ENCODE results near the gene IL6ST. TPM values are rescaled to one million over a fixed set of nuclear protein-coding genes. Genes with fewer than 3 reads are reported as not detected.
A peak's percentile ranks its signal among the peaks of the same experiment; 100 is the strongest.
"Not testable (repeated sequence)": the region's sequence is repeated elsewhere in the genome, so short reads cannot be mapped to it uniquely, and the experiment has no call there.

The IL6ST gene
- total RNA-seq (378 TPM), polyA plus RNA-seq (ENCODE audit: insufficient read depth, low read depth, low replicate concordance) (39.2 TPM)
- long read RNA-seq, donor 1, full-length matches to known transcripts, result 18 of 147 reads
- long read RNA-seq, donor 1, partial matches to known transcripts, result 0 of 147 reads
- long read RNA-seq, donor 1, other reads (novel, unspliced or antisense), result 129 of 147 reads
- long read RNA-seq, donor 2, full-length matches to known transcripts, result 17 of 97 reads
- long read RNA-seq, donor 2, partial matches to known transcripts, result 0 of 97 reads
- long read RNA-seq, donor 2, other reads (novel, unspliced or antisense), result 80 of 97 reads
- long read RNA-seq, donor 3, full-length matches to known transcripts, result 15 of 190 reads
- long read RNA-seq, donor 3, partial matches to known transcripts, result 0 of 190 reads
- long read RNA-seq, donor 3, other reads (novel, unspliced or antisense), result 175 of 190 reads
- long read RNA-seq, donor 4, full-length matches to known transcripts, result 22 of 181 reads
- long read RNA-seq, donor 4, partial matches to known transcripts, result 86 of 181 reads
- long read RNA-seq, donor 4, other reads (novel, unspliced or antisense), result 73 of 181 reads
- long read RNA-seq, donor 5, partial matches to known transcripts, result 0 of 10 reads
- long read RNA-seq, donor 5, other reads (novel, unspliced or antisense), result 9 of 10 reads
- long read RNA-seq, donor 6, full-length matches to known transcripts, result 16 of 19,648 reads
- long read RNA-seq, donor 6, partial matches to known transcripts, result 19,212 of 19,648 reads
- long read RNA-seq, donor 6, other reads (novel, unspliced or antisense), result 420 of 19,648 reads
- long read RNA-seq, donor 7, full-length matches to known transcripts, result 70 of 101 reads
- long read RNA-seq, donor 7, partial matches to known transcripts, result 17 of 101 reads
- long read RNA-seq, donor 7, other reads (novel, unspliced or antisense), result 14 of 101 reads
- long read RNA-seq, donor 8, full-length matches to known transcripts, result 10 of 9,435 reads
- long read RNA-seq, donor 8, partial matches to known transcripts, result 9,271 of 9,435 reads
- long read RNA-seq, donor 8, other reads (novel, unspliced or antisense), result 154 of 9,435 reads
- long read RNA-seq, donor 9, full-length matches to known transcripts, result 14 of 7,024 reads
- long read RNA-seq, donor 9, partial matches to known transcripts, result 6,955 of 7,024 reads
- long read RNA-seq, donor 9, other reads (novel, unspliced or antisense), result 55 of 7,024 reads
- long read RNA-seq, donor 10, full-length matches to known transcripts, result 10 of 10,489 reads
- long read RNA-seq, donor 10, partial matches to known transcripts, result 10,240 of 10,489 reads
- long read RNA-seq, donor 10, other reads (novel, unspliced or antisense), result 239 of 10,489 reads

- peak in 3 of 5 donors; percentile 78 to 82 (median 81) for DNase-seq
- peak within 1 kb of the TSS; percentile 75 to 87 (median 87) for H3K9ac ChIP-seq (ENCODE audit: low read length in 3 of 3)
- no peak for TF ChIP-seq CTCF (IDR thresholded peaks at IDR 0.05; ENCODE audit: borderline replicate concordance, extremely low read depth, insufficient read depth)
- intact Hi-C loops (cut with DNase I), result no loop called here
- H3K27ac ChIP-seq (ENCODE audit: low read depth in 2 of 2, low read length in 2 of 2), result peak within 1 kb of the TSS; percentile 99 to 100
- H3K9me3 ChIP-seq (ENCODE audit: control insufficient read depth in 2 of 3, insufficient read depth in 1 of 3, low read length in 3 of 3), result no peaks in the 10 kb centered on the region
- peaks cover 0 to 3% (median 0%) of the 10 kb centered on the region in 3 donors for H3K36me3 ChIP-seq (ENCODE audit: control insufficient read depth in 2 of 3, insufficient read depth in 3 of 3, low read length in 3 of 3)
- H3K4me3 ChIP-seq (ENCODE audit: low read length in 3 of 3), result peak within 1 kb of the TSS; percentile 76 to 94 (median 93)
- peaks cover 4 to 10% (median 8%) of the 10 kb centered on the region in 3 donors for H3K4me1 ChIP-seq (ENCODE audit: control insufficient read depth in 2 of 3, insufficient read depth in 2 of 3, low read depth in 1 of 3, low read length in 3 of 3)
- no peak for FAIRE-seq
- H3K27me3 ChIP-seq (ENCODE audit: control insufficient read depth, insufficient read depth, low read length), result no peaks in the 10 kb centered on the region
Measured at GRCh38 chr5:55994495-55994997, at the start of gene IL6ST. Gene IL6ST, minus strand, starts transcription at chr5:55994963. Its CDS starts 18,685 bp downstream, at chr5:55976278.

DNA sequence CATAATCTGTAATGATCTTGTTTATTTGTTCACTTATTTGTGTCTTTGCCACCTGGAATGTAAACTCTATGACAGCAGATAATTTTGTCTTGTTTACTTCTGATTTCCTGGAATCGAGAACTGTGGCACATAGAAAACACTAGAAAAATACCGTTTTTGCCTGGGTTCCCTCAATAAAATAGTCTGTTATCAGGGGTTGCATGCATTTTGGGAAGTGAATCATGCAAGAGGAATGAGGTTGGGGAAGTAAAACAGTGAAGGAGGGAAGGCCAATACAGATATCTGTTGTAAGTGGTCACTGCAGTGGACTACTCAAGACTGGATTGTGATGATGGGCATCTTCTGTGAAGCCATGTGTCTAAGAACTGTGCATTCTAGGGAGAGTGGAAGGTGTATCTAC is 45.2 kb upstream of the IL6ST start:
- Histone ChIP-seq H3K27me3 (ENCODE audit: control insufficient read depth, insufficient read depth, low read length) (no peaks in the 10 kb centered on the region), H3K36me3 (ENCODE audit: control insufficient read depth in 2 of 3, insufficient read depth in 3 of 3, low read length in 3 of 3) (no peaks in the 10 kb centered on the region), H3K4me3 (ENCODE audit: low read length in 3 of 3) (no peak overlapping the region), H3K9ac (ENCODE audit: low read length in 3 of 3) (no peak overlapping the region), H3K9me3 (ENCODE audit: control insufficient read depth in 2 of 3, insufficient read depth in 1 of 3, low read length in 3 of 3) (no peaks in the 10 kb centered on the region), H3K27ac (ENCODE audit: low read depth in 2 of 2, low read length in 2 of 2) (no peak overlapping the region), H3K4me1 (ENCODE audit: control insufficient read depth in 2 of 3, insufficient read depth in 2 of 3, low read depth in 1 of 3, low read length in 3 of 3) (peaks cover 0 to 5% (median 3%) of the 10 kb centered on the region in 3 donors)
- TF ChIP-seq CTCF (IDR thresholded peaks at IDR 0.05; ENCODE audit: borderline replicate concordance, extremely low read depth, insufficient read depth), result no peak
- no peak for DNase-seq
- FAIRE-seq, result no peak
- intact Hi-C loops (cut with DNase I), result no loop called here

- H3K4me3 ChIP-seq (ENCODE audit: low read length in 3 of 3); H3K27ac ChIP-seq (ENCODE audit: low read depth in 2 of 2, low read length in 2 of 2); H3K27me3 ChIP-seq (ENCODE audit: control insufficient read depth, insufficient read depth, low read length); H3K9me3 ChIP-seq (ENCODE audit: control insufficient read depth in 2 of 3, insufficient read depth in 1 of 3, low read length in 3 of 3); H3K4me1 ChIP-seq (ENCODE audit: control insufficient read depth in 2 of 3, insufficient read depth in 2 of 3, low read depth in 1 of 3, low read length in 3 of 3); intact Hi-C loops (cut with DNase I); H3K9ac ChIP-seq (ENCODE audit: low read length in 3 of 3); H3K36me3 ChIP-seq (ENCODE audit: control insufficient read depth in 2 of 3, insufficient read depth in 3 of 3, low read length in 3 of 3); FAIRE-seq; DNase-seq: not testable (repeated sequence)
Measured at GRCh38 chr5:56038206-56038605, 43.4 kb upstream of the IL6ST start.

All from kidney (tissue), 22 donors.